Right atrium auricular region (tissue), 2 donors: ENCODE measurements around the gene SOCS6. TPM values are rescaled to one million over a fixed set of nuclear protein-coding genes. Genes with fewer than 3 reads are reported as not detected.
"Not testable (repeated sequence)": the region's sequence is repeated elsewhere in the genome, so short reads cannot be mapped to it uniquely, and the experiment has no call there.

Experiments used
- DNase-seq: peaks from one replicate; pipeline ENCODE4 v3.0.0-alpha.2; 2019; ENCODE audit warnings: low spot score
- H3K27ac ChIP-seq, 2 donors: fragments of 200-600 bp; sonication (generic); 1 replicate in 1 of 2; 2 replicates in 1 of 2; pipeline ENCODE4 v1.5.1; 2016 to 2019
- H3K27me3 ChIP-seq, 2 donors: fragments of 200-600 bp; sonication (generic); one replicate each; pipeline versions ENCODE4 v1.5.1 to v1.6.0; 2017 to 2019
- H3K36me3 ChIP-seq: fragments of 200-600 bp; sonication (generic); one replicate; pipeline ENCODE4 v1.5.1; 2016
- H3K4me1 ChIP-seq, 2 donors: fragments of 200-600 bp; sonication (generic); one replicate each; pipeline versions ENCODE4 v1.5.1 to v1.6.0; 2017 to 2019
- H3K4me3 ChIP-seq, 2 donors: fragments of 200-600 bp; sonication (generic); 1 replicate in 1 of 2; 2 replicates in 1 of 2; pipeline ENCODE4 v1.5.1; 2017 to 2019; ENCODE audit warnings: mild to moderate bottlenecking in 1 of 2, moderate library complexity in 1 of 2
- H3K9me3 ChIP-seq, 2 donors: fragments of 200-600 bp; sonication (generic); one replicate each; pipeline ENCODE4 v1.5.1; 2019
- CTCF ChIP-seq, 2 donors: fragments of 200-600 bp; sonication (generic); IDR thresholded peaks; one replicate each; pipeline ENCODE4 v1.5.1; 2019; ENCODE audit warnings: antibody characterized with exemption in 2 of 2
- total RNA-seq, 2 donors: library from RNA; depleted of rRNA; stranded (reverse); fragments of >200 nt; gene quantifications; one replicate each; pipeline ENCODE4 v1.1.0, GENCODE V29; 2016

SOCS6 gene
- total RNA-seq, 2 donors from 2014 or later: 16.2 to 18.7 TPM

GRCh38 chr18:70359071-70359470 lies 70.2 kb downstream of the SOCS6 start:
- H3K9me3 ChIP-seq: no peaks in the 10 kb centered on the region
- H3K4me3 ChIP-seq: no peak overlapping the region
- H3K36me3 ChIP-seq: no peaks in the 10 kb centered on the region
- H3K27ac ChIP-seq: no peak overlapping the region
- DNase-seq: no peak
- no peaks in the 10 kb centered on the region for H3K27me3 ChIP-seq
- no peak for TF ChIP-seq CTCF (IDR thresholded peaks at IDR 0.05)
- H3K4me1 ChIP-seq: no peaks in the 10 kb centered on the region

GRCh38 chr18:70362258-70362657 lies 73.4 kb downstream of the SOCS6 start:
- no peaks in the 10 kb centered on the region for H3K27me3 ChIP-seq
- no peaks in the 10 kb centered on the region for H3K4me1 ChIP-seq
- H3K4me3 ChIP-seq: no peak overlapping the region
- no peak for TF ChIP-seq CTCF (IDR thresholded peaks at IDR 0.05)
- no peak overlapping the region for H3K27ac ChIP-seq
- no peaks in the 10 kb centered on the region for H3K36me3 ChIP-seq
- no peaks in the 10 kb centered on the region for H3K9me3 ChIP-seq
- DNase-seq: no peak

GRCh38 chr18:70363861-70364260 lies 75.0 kb downstream of the SOCS6 start:
- no peaks in the 10 kb centered on the region for H3K9me3 ChIP-seq
- TF ChIP-seq CTCF (IDR thresholded peaks at IDR 0.05): no peak
- H3K36me3 ChIP-seq: no peaks in the 10 kb centered on the region
- H3K4me3 ChIP-seq: no peak overlapping the region
- H3K27ac ChIP-seq: no peak overlapping the region
- no peaks in the 10 kb centered on the region for H3K4me1 ChIP-seq
- no peaks in the 10 kb centered on the region for H3K27me3 ChIP-seq
- no peak for DNase-seq

GRCh38 chr18:70365361-70365760 lies 76.5 kb downstream of the SOCS6 start:
- DNase-seq: no peak
- no peak for TF ChIP-seq CTCF (IDR thresholded peaks at IDR 0.05)
- no peaks in the 10 kb centered on the region for H3K27me3 ChIP-seq
- H3K36me3 ChIP-seq: no peaks in the 10 kb centered on the region
- no peaks in the 10 kb centered on the region for H3K9me3 ChIP-seq
- H3K4me3 ChIP-seq: no peak overlapping the region
- H3K27ac ChIP-seq: no peak overlapping the region
- no peaks in the 10 kb centered on the region for H3K4me1 ChIP-seq

- H3K36me3 ChIP-seq: no peaks in the 10 kb centered on the region
- no peak for TF ChIP-seq CTCF (IDR thresholded peaks at IDR 0.05)
- H3K27ac ChIP-seq: no peak overlapping the region
- H3K27me3 ChIP-seq: no peaks in the 10 kb centered on the region
- no peaks in the 10 kb centered on the region for H3K4me1 ChIP-seq
- H3K4me3 ChIP-seq: no peak overlapping the region
- H3K9me3 ChIP-seq: no peaks in the 10 kb centered on the region
- no peak for DNase-seq
These were observed 77.3 kb downstream of the SOCS6 start for GRCh38 chr18:70366174-70366573.

- no peak overlapping the region for H3K27ac ChIP-seq
- H3K27me3 ChIP-seq: no peaks in the 10 kb centered on the region
- H3K9me3 ChIP-seq: no peaks in the 10 kb centered on the region
- no peaks in the 10 kb centered on the region for H3K4me1 ChIP-seq
- TF ChIP-seq CTCF (IDR thresholded peaks at IDR 0.05): no peak
- DNase-seq: no peak
- no peak overlapping the region for H3K4me3 ChIP-seq
- no peaks in the 10 kb centered on the region for H3K36me3 ChIP-seq
These were observed 77.8 kb downstream of the SOCS6 start for GRCh38 chr18:70366670-70367069.

GRCh38 chr18:70367344-70367743 lies 78.5 kb downstream of the SOCS6 start:
- not testable (repeated sequence) for H3K27me3 ChIP-seq

More at GRCh38 chr18:70367344-70367743, 78.5 kb downstream of the SOCS6 start:
- not testable (repeated sequence) for H3K4me1 ChIP-seq, H3K27ac ChIP-seq, H3K9me3 ChIP-seq, DNase-seq, H3K36me3 ChIP-seq, H3K4me3 ChIP-seq
